Right atrium auricular region (tissue), 2 donors: ENCODE data around the gene SLC2A14. TPM values are rescaled to one million over a fixed set of nuclear protein-coding genes. Genes with fewer than 3 reads are reported as not detected.
"Not testable (repeated sequence)": the region's sequence is repeated elsewhere in the genome, so short reads cannot be mapped to it uniquely, and the experiment has no call there.

Experiments used
- DNase-seq: peaks from one replicate; pipeline ENCODE4 v3.0.0-alpha.2; 2019; ENCODE audit warnings: low spot score
- H3K27ac ChIP-seq, 2 donors: fragments of 200-600 bp; sonication (generic); 1 replicate in 1 of 2; 2 replicates in 1 of 2; pipeline ENCODE4 v1.5.1; 2016 to 2019
- H3K27me3 ChIP-seq, 2 donors: fragments of 200-600 bp; sonication (generic); one replicate each; pipeline versions ENCODE4 v1.5.1 to v1.6.0; 2017 to 2019
- H3K36me3 ChIP-seq: fragments of 200-600 bp; sonication (generic); one replicate; pipeline ENCODE4 v1.5.1; 2016
- H3K4me1 ChIP-seq, 2 donors: fragments of 200-600 bp; sonication (generic); one replicate each; pipeline versions ENCODE4 v1.5.1 to v1.6.0; 2017 to 2019
- H3K4me3 ChIP-seq, 2 donors: fragments of 200-600 bp; sonication (generic); 1 replicate in 1 of 2; 2 replicates in 1 of 2; pipeline ENCODE4 v1.5.1; 2017 to 2019; ENCODE audit warnings: mild to moderate bottlenecking in 1 of 2, moderate library complexity in 1 of 2
- H3K9me3 ChIP-seq, 2 donors: fragments of 200-600 bp; sonication (generic); one replicate each; pipeline ENCODE4 v1.5.1; 2019
- CTCF ChIP-seq, 2 donors: fragments of 200-600 bp; sonication (generic); IDR thresholded peaks; one replicate each; pipeline ENCODE4 v1.5.1; 2019; ENCODE audit warnings: antibody characterized with exemption in 2 of 2
- total RNA-seq, 2 donors: library from RNA; depleted of rRNA; stranded (reverse); fragments of >200 nt; gene quantifications; one replicate each; pipeline ENCODE4 v1.1.0, GENCODE V29; 2016

Gene SLC2A14
- total RNA-seq, 2 donors from 2014 or later: not detected

GRCh38 chr12:7832059-7832696, 40.5 kb downstream of the SLC2A14 start:
- no peak overlapping the region for H3K4me3 ChIP-seq

GRCh38 chr12:7829737-7830136, 43.0 kb downstream of the SLC2A14 start:
- not testable (repeated sequence) for H3K4me3 ChIP-seq, H3K36me3 ChIP-seq, H3K9me3 ChIP-seq, H3K27ac ChIP-seq, DNase-seq, H3K4me1 ChIP-seq, H3K27me3 ChIP-seq

More at GRCh38 chr12:7832059-7832696, 40.5 kb downstream of the SLC2A14 start:
- Histone ChIP-seq H3K36me3 (no peaks in the 10 kb centered on the region), H3K27ac (no peak overlapping the region), H3K9me3 (no peaks in the 10 kb centered on the region), H3K27me3 (no peaks in the 10 kb centered on the region), H3K4me1 (no peaks in the 10 kb centered on the region)
- peak in 1 of 2 donors; percentile 54 for TF ChIP-seq CTCF (IDR thresholded peaks at IDR 0.05)
- no peak for DNase-seq

GRCh38 chr12:7825754-7826153, 47.0 kb downstream of the SLC2A14 start:
- not testable (repeated sequence) for H3K36me3 ChIP-seq, H3K9me3 ChIP-seq, H3K27me3 ChIP-seq, H3K4me1 ChIP-seq, H3K4me3 ChIP-seq, DNase-seq, H3K27ac ChIP-seq

GRCh38 chr12:7806863-7807487, 65.7 kb downstream of the SLC2A14 start:
- H3K4me3 ChIP-seq: no peak overlapping the region
- peak; percentile 58 to 83 for TF ChIP-seq CTCF (IDR thresholded peaks at IDR 0.05)
- no peaks in the 10 kb centered on the region for H3K9me3 ChIP-seq
- H3K36me3 ChIP-seq: no peaks in the 10 kb centered on the region
- no peaks in the 10 kb centered on the region for H3K4me1 ChIP-seq
- DNase-seq: peak; percentile 68
- no peaks in the 10 kb centered on the region for H3K27me3 ChIP-seq
- H3K27ac ChIP-seq: no peak overlapping the region

- not testable (repeated sequence) for DNase-seq, H3K27ac ChIP-seq, H3K4me3 ChIP-seq, H3K27me3 ChIP-seq, H3K36me3 ChIP-seq, H3K9me3 ChIP-seq, H3K4me1 ChIP-seq
These were observed 66.4 kb downstream of the SLC2A14 start for GRCh38 chr12:7806319-7806718.

GRCh38 chr12:7801460-7801859, 71.3 kb downstream of the SLC2A14 start:
- Histone ChIP-seq H3K27ac (no peak overlapping the region), H3K27me3 (no peaks in the 10 kb centered on the region), H3K4me1 (no peaks in the 10 kb centered on the region), H3K9me3 (no peaks in the 10 kb centered on the region), H3K36me3 (no peaks in the 10 kb centered on the region), H3K4me3 (no peak overlapping the region)
- TF ChIP-seq CTCF (IDR thresholded peaks at IDR 0.05): no peak
- no peak for DNase-seq

GRCh38 chr12:7798750-7799308, 73.9 kb downstream of the SLC2A14 start:
- not testable (repeated sequence) for H3K4me3 ChIP-seq, H3K4me1 ChIP-seq, DNase-seq, H3K36me3 ChIP-seq, H3K27me3 ChIP-seq, H3K9me3 ChIP-seq, H3K27ac ChIP-seq
